Nephron progenitor cell (in vitro differentiated cells): ENCODE results near the gene KIAA0753.

Source experiments
- DNase-seq: peaks from one replicate; pipeline ENCODE4 v3.0.0; 2021
- H3K27ac Mint-ChIP-seq: 2 replicates; pipeline ENCODE4 v1.8.0; 2021; ENCODE audit warnings: mild to moderate bottlenecking, moderate library complexity, mixed read lengths
- H3K27me3 Mint-ChIP-seq: 2 replicates; pipeline ENCODE4 v1.8.0; 2021; ENCODE audit warnings: mild to moderate bottlenecking, low read depth, mixed read lengths; ENCODE audit not compliant: poor library complexity
- H3K36me3 Mint-ChIP-seq: 2 replicates; pipeline ENCODE4 v1.8.0; 2021; ENCODE audit warnings: low read depth, mixed read lengths
- H3K4me1 Mint-ChIP-seq: 2 replicates; pipeline ENCODE4 v1.8.0; 2021; ENCODE audit warnings: mixed read lengths
- H3K4me3 Mint-ChIP-seq: 2 replicates; pipeline ENCODE4 v1.8.0; 2021; ENCODE audit warnings: mild to moderate bottlenecking, moderate library complexity, mixed read lengths
- H3K9me3 Mint-ChIP-seq: 2 replicates; pipeline ENCODE4 v1.8.0; 2021; ENCODE audit warnings: mild to moderate bottlenecking, moderate library complexity, mixed read lengths
- TF ChIP-seq, protein P1 (sequence below): fragments of 200-600 bp; sonication (generic); IDR thresholded peaks from 2 replicates; pipeline ENCODE4 v1.5.0; 2021; ENCODE audit warnings: antibody characterized with exemption

The KIAA0753 gene

DNA sequence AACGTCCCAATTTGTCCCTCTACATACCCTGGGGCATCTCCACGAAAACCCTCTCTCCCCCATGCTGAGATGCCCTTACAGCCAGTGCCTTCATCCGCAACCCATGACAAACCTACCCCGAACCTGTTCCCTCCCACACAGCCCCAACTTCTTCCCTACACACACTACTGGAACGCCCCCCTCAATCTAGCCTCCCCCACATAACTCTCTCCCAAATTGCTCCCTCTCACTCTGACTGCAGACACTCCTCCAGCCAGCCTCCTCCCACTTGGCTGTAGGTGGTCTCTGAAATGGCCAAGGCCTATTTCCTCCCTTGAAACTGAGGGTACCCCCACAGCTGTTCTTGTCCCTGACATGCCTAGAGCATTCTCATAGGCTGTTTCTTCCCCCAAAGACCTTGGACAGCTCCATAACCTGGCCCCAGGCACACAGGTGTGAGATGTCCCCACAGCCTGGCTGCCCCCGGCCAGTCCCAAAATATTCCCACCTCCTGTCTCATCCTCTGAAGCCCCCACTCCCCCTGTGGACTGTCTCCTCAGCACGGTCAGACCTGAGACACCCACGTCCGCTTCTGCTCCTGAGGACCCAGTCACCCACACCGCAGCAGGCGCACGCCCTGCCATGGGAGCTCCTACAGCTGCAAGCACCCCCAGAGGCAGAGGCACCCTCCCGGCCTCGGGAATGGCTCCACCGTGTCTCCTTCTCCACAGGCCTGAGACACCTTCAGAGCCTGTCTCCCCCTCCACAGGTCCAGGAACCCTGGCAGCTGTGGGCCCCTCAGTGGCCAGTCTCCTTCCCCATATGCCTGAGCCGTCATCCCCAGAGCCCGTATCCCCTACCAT is 3.7 kb downstream of the KIAA0753 start:
- Mint-ChIP-seq H3K4me3 (peak overlapping the region; percentile 44), H3K27ac (no peak overlapping the region)

DNA sequence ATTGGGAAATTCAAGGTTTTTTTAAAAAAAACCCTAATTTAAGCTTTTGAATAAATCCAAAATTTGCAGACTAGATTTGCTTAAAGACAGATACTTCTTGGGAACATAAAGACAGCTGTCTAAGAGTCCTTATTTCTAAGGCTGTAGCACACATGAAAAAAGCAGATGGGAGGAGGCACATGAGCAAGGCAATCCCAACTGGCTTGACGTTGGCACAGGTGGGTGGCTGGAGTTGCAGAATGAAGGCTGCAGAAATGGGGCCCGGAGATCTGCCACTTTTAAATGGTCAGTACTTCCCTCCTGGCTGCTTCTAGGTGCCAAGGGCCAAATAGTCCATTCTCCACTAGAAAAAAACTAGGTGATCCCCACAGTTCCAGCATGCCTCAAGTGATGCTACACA is 4.4 kb downstream of the KIAA0753 start:
- H3K4me3 Mint-ChIP-seq, result no peak overlapping the region
- peaks cover 33% of the 10 kb centered on the region for H3K4me1 Mint-ChIP-seq
- TF ChIP-seq, protein P1, sequence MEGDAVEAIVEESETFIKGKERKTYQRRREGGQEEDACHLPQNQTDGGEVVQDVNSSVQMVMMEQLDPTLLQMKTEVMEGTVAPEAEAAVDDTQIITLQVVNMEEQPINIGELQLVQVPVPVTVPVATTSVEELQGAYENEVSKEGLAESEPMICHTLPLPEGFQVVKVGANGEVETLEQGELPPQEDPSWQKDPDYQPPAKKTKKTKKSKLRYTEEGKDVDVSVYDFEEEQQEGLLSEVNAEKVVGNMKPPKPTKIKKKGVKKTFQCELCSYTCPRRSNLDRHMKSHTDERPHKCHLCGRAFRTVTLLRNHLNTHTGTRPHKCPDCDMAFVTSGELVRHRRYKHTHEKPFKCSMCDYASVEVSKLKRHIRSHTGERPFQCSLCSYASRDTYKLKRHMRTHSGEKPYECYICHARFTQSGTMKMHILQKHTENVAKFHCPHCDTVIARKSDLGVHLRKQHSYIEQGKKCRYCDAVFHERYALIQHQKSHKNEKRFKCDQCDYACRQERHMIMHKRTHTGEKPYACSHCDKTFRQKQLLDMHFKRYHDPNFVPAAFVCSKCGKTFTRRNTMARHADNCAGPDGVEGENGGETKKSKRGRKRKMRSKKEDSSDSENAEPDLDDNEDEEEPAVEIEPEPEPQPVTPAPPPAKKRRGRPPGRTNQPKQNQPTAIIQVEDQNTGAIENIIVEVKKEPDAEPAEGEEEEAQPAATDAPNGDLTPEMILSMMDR, result no peak

More for the DNA sequence above, 3.7 kb downstream of the KIAA0753 start:
- Mint-ChIP-seq H3K9me3 (no peaks in the 10 kb centered on the region), H3K4me1 (peaks cover 40% of the 10 kb centered on the region), H3K27me3 (no peaks in the 10 kb centered on the region), H3K36me3 (peaks cover 39% of the 10 kb centered on the region)
- DNase-seq, result no peak
- TF ChIP-seq, protein P1, result no peak

GRCh38 chr17:6633263-6633662 is 7.2 kb downstream of the KIAA0753 start:
- no peak overlapping the region for H3K4me3 Mint-ChIP-seq
- H3K27me3 Mint-ChIP-seq, result no peaks in the 10 kb centered on the region
- peaks cover 20% of the 10 kb centered on the region for H3K4me1 Mint-ChIP-seq
- H3K9me3 Mint-ChIP-seq, result no peaks in the 10 kb centered on the region
- no peak overlapping the region for H3K27ac Mint-ChIP-seq
- H3K36me3 Mint-ChIP-seq, result peaks cover 60% of the 10 kb centered on the region
- DNase-seq, result no peak
- TF ChIP-seq, protein P1, result no peak

More for the DNA sequence above, 4.4 kb downstream of the KIAA0753 start:
- DNase-seq, result no peak
- Mint-ChIP-seq H3K27me3 (no peaks in the 10 kb centered on the region), H3K9me3 (no peaks in the 10 kb centered on the region), H3K36me3 (peaks cover 45% of the 10 kb centered on the region), H3K27ac (no peak overlapping the region)

DNA sequence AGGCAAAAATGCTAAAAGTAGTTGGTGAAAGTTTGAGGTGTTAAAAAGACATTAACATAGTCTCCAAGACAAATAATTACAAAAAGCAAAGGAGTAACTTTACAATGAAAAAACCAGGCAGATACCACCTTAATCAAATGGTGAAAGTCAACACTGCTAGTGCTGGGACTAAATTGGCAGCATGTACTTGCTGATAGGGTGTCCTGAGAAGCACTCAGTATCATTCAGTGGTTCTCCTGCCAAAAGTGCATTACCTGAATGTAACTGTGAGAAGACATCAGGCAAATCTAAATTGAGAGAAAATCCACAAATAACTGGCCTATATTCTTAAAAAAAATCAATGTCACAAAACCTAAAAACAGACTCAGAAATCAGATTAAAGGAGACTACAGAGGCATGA is 8.0 kb downstream of the KIAA0753 start:
- peaks cover 12% of the 10 kb centered on the region for H3K4me1 Mint-ChIP-seq
- no peak overlapping the region for H3K4me3 Mint-ChIP-seq
- H3K27ac Mint-ChIP-seq, result no peak overlapping the region
- H3K9me3 Mint-ChIP-seq, result no peaks in the 10 kb centered on the region
- peaks cover 67% of the 10 kb centered on the region for H3K36me3 Mint-ChIP-seq
- TF ChIP-seq, protein P1, result no peak
- H3K27me3 Mint-ChIP-seq, result no peaks in the 10 kb centered on the region
- DNase-seq, result no peak

- H3K36me3 Mint-ChIP-seq, result peaks cover 77% of the 10 kb centered on the region
Measured at GRCh38 chr17:6630390-6630789, 10.1 kb downstream of the KIAA0753 start.

More at GRCh38 chr17:6630390-6630789, 10.1 kb downstream of the KIAA0753 start:
- TF ChIP-seq, protein P1, result no peak
- no peaks in the 10 kb centered on the region for H3K9me3 Mint-ChIP-seq
- no peak overlapping the region for H3K27ac Mint-ChIP-seq
- no peaks in the 10 kb centered on the region for H3K4me1 Mint-ChIP-seq
- peaks cover 2% of the 10 kb centered on the region for H3K27me3 Mint-ChIP-seq
- H3K4me3 Mint-ChIP-seq, result no peak overlapping the region
- DNase-seq, result no peak
